GM10248 (cell line): ENCODE results near the gene MBD2.

Source experiments
- CTCF ChIA-PET: fragments of 300-600 bp; sonication (Branson Sonifier 250); formaldehyde crosslinking; extraction: SDS; loops from one replicate; lab custom pipeline; 2021; ENCODE audit warnings: antibody characterized with exemption; lab: Yijun Ruan, JAX
- POLR2A ChIA-PET: fragments of 350-650 bp; sonication (Branson Sonifier 250); formaldehyde crosslinking; extraction: SDS; loops from one replicate; lab custom pipeline; 2020; ENCODE audit warnings: antibody characterized with exemption; lab: Yijun Ruan, JAX
- DNase-seq: peaks from one replicate; pipeline ENCODE4 v3.0.0; 2012; ENCODE audit errors: extremely low spot score
- TF ChIP-seq, protein P1 (sequence below): IDR thresholded peaks from 2 replicates; pipeline ENCODE4 v1.5.1; 2012; ENCODE audit warnings: mild to moderate bottlenecking, low read depth; ENCODE audit errors: extremely low read depth, missing control alignments, control extremely low read depth

The MBD2 gene

DNA sequence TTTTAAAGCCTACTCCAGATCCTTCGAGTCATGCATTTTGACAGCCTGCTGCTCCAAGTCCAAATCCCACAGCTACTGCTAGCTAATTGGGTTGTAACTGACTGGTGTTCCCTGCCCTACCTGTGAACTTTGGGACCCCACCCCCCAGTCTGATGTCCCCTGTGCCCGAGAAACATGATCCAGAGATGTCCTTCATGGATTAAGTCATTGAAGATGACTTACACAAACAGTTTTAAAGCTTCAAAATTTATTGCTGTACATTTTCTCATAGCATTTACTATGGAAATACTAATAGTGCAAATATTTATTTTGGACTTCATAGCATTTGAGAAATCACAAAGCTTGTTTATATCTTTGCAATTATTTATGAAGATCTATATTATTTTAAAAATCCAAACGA, 73.1 kb downstream of the MBD2 start:
- CTCF ChIA-PET, result interaction anchor here (1.0 to 2.1 kb wide), 9 partner anchors 12 to 51 kb away, joined by 3 to 10 read pairs (median 4); no protein-coding TSS in a partner anchor
- DNase-seq, result no peak
- TF ChIP-seq, protein P1, sequence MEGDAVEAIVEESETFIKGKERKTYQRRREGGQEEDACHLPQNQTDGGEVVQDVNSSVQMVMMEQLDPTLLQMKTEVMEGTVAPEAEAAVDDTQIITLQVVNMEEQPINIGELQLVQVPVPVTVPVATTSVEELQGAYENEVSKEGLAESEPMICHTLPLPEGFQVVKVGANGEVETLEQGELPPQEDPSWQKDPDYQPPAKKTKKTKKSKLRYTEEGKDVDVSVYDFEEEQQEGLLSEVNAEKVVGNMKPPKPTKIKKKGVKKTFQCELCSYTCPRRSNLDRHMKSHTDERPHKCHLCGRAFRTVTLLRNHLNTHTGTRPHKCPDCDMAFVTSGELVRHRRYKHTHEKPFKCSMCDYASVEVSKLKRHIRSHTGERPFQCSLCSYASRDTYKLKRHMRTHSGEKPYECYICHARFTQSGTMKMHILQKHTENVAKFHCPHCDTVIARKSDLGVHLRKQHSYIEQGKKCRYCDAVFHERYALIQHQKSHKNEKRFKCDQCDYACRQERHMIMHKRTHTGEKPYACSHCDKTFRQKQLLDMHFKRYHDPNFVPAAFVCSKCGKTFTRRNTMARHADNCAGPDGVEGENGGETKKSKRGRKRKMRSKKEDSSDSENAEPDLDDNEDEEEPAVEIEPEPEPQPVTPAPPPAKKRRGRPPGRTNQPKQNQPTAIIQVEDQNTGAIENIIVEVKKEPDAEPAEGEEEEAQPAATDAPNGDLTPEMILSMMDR, result no peak
- POLR2A ChIA-PET, result interaction anchor here (0.7 kb wide), 2 partner anchors 12 to 25 kb away, joined by 5 to 7 read pairs; no protein-coding TSS in a partner anchor

DNA sequence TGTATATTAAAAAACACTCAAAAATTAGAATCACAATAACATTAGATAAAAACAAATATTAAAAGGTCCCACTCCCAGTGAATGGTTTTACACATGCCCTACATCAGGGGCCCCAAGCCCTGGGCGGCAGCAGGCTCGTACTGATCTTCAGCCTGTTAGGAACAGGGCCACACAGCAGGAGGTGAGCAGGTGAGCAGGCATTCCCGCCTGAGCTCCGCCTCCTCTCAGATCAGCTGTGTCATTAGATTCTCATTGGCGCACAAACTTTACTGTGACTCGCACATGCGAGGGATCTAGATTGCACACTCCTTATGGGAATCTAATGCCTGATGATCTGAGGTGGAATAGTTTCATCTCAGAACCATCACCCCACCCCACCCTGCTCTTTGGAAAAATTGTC, 74.2 kb downstream of the MBD2 start:
- DNase-seq, result no peak
- TF ChIP-seq, protein P1, result no peak
- CTCF ChIA-PET, result no interaction called here
- POLR2A ChIA-PET, result no interaction called here

DNA sequence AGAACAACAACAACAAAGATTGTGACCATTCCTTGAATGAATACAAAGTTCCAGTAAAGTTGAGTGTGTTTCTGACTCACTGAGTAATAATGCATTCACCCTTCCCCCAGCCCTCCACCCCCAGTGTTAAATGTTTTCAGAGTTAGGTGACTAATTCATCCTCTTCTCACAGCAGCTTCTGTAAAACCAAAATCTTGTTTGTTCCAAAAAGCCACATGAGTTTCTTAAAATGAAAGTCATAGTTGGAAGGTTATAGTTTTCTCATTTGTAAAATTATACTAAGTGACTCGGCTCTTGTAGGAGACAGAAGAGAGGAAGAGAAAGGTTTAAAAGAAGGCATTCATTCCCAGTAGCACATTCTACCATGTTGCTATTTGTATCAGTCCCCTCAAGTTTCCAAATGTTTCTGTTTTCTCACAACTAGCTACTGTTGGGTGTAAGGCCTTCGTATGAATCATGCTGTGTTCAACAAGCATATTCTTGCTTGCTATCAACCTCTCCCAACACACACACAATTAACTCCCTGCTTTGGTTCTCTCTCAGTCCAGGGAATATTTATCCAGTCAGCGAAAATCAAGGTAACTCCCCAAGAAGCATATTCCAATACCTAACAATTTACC, 75.3 kb downstream of the MBD2 start:
- ChIA-PET POLR2A (no interaction called here), CTCF (interaction anchor here (1.1 to 1.2 kb wide), 2 partner anchors 19 to 74 kb away, joined by 3 read pairs; no protein-coding TSS in a partner anchor)
- DNase-seq, result peak; percentile 45

DNA sequence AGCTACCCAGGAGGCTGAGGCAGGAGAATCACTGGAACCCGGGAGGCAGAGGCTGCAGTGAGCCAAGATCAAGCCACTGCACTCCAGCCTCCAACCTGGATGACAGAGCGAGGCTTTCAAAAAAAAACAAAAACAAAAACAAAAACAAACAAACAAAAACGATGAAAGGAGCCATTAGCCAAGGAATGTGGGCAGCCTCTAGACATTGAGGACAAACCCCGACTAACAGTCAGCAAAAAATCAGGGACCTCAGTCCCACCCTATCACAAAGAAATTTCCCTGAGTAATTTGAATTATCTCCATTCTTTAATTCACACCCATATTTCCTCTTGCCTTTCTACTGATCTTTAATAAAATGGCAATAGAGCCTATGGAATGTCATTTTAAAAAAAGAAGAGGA, 75.8 kb downstream of the MBD2 start:
- DNase-seq, result no peak
- TF ChIP-seq, protein P1, result no peak
- ChIA-PET POLR2A (no interaction called here), CTCF (interaction anchor here (1.1 to 1.2 kb wide), 3 partner anchors 19 to 74 kb away, joined by 3 read pairs; no protein-coding TSS in a partner anchor)

More for the DNA sequence above, 75.3 kb downstream of the MBD2 start:
- TF ChIP-seq, protein P1, result no peak

DNA sequence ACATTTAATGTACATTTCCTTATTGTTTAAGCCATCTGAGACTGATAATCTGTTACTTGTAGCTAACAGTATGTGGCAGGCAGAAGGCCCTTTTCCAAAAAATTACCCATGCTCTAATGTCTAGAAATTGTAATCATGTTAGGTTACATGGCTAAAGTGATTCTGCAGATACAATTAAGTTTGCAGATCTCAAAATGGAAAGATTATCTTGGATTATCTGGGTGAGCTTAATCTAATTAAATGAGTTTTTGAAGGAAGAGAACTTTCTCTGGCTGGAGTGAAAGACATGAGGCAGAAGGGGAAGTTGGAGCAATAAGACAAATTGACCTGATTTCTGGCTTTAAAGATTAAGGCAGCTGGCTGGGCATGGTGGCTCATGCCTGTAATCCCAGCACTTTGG, 76.3 kb downstream of the MBD2 start:
- POLR2A ChIA-PET, result no interaction called here
- CTCF ChIA-PET, result interaction anchor here (0.8 to 1.2 kb wide), 4 partner anchors 18 to 75 kb away, joined by 3 read pairs; no protein-coding TSS in a partner anchor
- TF ChIP-seq, protein P1, result no peak
- no peak for DNase-seq

DNA sequence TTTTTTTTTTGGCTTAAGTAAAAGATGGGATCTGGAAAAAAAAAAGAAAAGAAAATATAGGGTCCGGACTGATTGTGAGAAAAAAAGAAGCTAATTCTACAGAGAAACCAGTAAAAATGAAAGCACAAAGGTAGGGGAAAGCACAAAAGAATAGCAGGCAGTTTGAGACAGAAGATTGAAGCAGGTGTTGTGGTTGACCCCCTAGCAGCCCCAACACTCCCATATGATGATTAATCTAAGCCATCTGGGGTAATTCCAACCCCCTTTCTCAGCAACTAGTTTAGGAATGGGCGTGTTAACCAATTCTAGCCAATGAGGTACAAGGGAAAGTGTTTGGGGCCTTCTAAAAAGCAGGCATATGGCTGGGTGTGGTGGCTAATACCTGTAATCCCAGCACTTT, 77.0 kb downstream of the MBD2 start:
- CTCF ChIA-PET, result interaction anchor here (0.8 to 1.1 kb wide), 2 partner anchors 20 to 70 kb away, joined by 3 read pairs; no protein-coding TSS in a partner anchor
- TF ChIP-seq, protein P1, result no peak
- POLR2A ChIA-PET, result interaction anchor here (0.7 kb wide), 1 partner anchor 124 kb away, joined by 4 read pairs; no protein-coding TSS in a partner anchor
- DNase-seq, result peak; percentile 63
